K562 (cell line): ENCODE measurements around the gene EDEM1. TPM values are rescaled to one million over a fixed set of nuclear protein-coding genes. Genes with fewer than 3 reads are reported as not detected.

Experiments used
- CREB1 ChIP-seq, 2 experiments: sonication (generic) in 1 of 2; formaldehyde crosslinking in 1 of 2; IDR thresholded peaks; 2 replicates each; pipeline versions ENCODE4 v1.6.1 to v1.8.0; 2012 to 2022; ENCODE audit warnings: inconsistent platforms in 1 of 2, mild to moderate bottlenecking in 1 of 2, missing genetic modification reagents in 1 of 2, moderate library complexity in 1 of 2
- ERF ChIP-seq: fragments of 450-650 bp; formaldehyde crosslinking; IDR thresholded peaks from 2 replicates; pipeline ENCODE4 v1.4.0; 2020; ENCODE audit warnings: mild to moderate bottlenecking, mixed read lengths
- FOXJ2 ChIP-seq: fragments of 200-800 bp; sonication (Bioruptor generic); IDR thresholded peaks from 2 replicates; pipeline ENCODE4 v1.6.1; 2016; ENCODE audit warnings: missing genetic modification characterization, missing compliant biosample characterization
- FUS ChIP-seq: fragments of 200-400 bp; formaldehyde crosslinking; optimal IDR thresholded peaks from 2 replicates; pipeline ENCODE3; 2017; ENCODE audit warnings: low read depth, low read length
- GTF3C2 ChIP-seq: IDR thresholded peaks from 3 replicates; pipeline ENCODE4 v1.6.1; 2011; ENCODE audit warnings: borderline replicate concordance, mild to moderate bottlenecking, moderate library complexity; ENCODE audit not compliant: insufficient read length; ENCODE audit errors: extremely low read depth
- ID3 ChIP-seq, 2 experiments: fragments of 250-450 bp in 1 of 2; fragments of 450-650 bp in 1 of 2; sonication (Bioruptor Pico) in 1 of 2; IDR thresholded peaks; 2 replicates each; pipeline versions ENCODE4 v1.6.1 to v1.8.0; 2016 to 2021; ENCODE audit warnings: mild to moderate bottlenecking in 2 of 2, moderate library complexity in 2 of 2, missing compliant biosample characterization in 1 of 2, missing genetic modification characterization in 1 of 2
- JUNB ChIP-seq: fragments of 450-650 bp; formaldehyde crosslinking; conservative IDR thresholded peaks from 2 replicates; pipeline ENCODE4 v1.4.0; 2020; ENCODE audit warnings: mild to moderate bottlenecking
- PATZ1 ChIP-seq: fragments of 250-450 bp; sonication (Bioruptor Pico); IDR thresholded peaks from 2 replicates; pipeline ENCODE4 v1.5.0; 2020; ENCODE audit warnings: mild to moderate bottlenecking, borderline replicate concordance
- PBX2 ChIP-seq, 2 experiments: IDR thresholded peaks in 1 of 2; conservative IDR thresholded peaks in 1 of 2; 2 replicates each; pipeline ENCODE4 v1.6.1; 2016; ENCODE audit warnings: low read depth in 2 of 2, mild to moderate bottlenecking in 1 of 2, missing compliant biosample characterization in 1 of 2, missing genetic modification characterization in 1 of 2, moderate library complexity in 1 of 2
- PRMT5 ChIP-seq: sonication (generic); formaldehyde crosslinking; IDR thresholded peaks from 2 replicates; pipeline ENCODE4 v1.5.0; 2020; ENCODE audit warnings: missing genetic modification reagents
- SMC3 ChIP-seq: conservative IDR thresholded peaks from 2 replicates; pipeline ENCODE4 v1.6.1; 2011; ENCODE audit warnings: low read depth, low read length, improper control_type of control experiment; ENCODE audit not compliant: insufficient read depth
- TAF1 ChIP-seq: IDR thresholded peaks from 2 replicates; pipeline ENCODE4 v1.6.1; 2011; ENCODE audit warnings: mild to moderate bottlenecking, low read length, moderate library complexity; ENCODE audit not compliant: insufficient read depth, control insufficient read depth, severe bottlenecking; ENCODE audit errors: extremely low read depth
- ZBTB8A ChIP-seq: fragments of 450-650 bp; IDR thresholded peaks from 2 replicates; pipeline ENCODE4 v1.6.1; 2018; ENCODE audit warnings: mild to moderate bottlenecking, moderate library complexity; ENCODE audit not compliant: partially characterized antibody
- ZNF740 ChIP-seq, 3 experiments: fragments of 200-800 bp in 1 of 3; sonication (Bioruptor generic) in 1 of 3; sonication (generic) in 1 of 3; formaldehyde crosslinking in 1 of 3; IDR thresholded peaks; 2 replicates each; pipeline versions ENCODE4 v1.6.1 to v1.8.0; 2016 to 2022; ENCODE audit warnings: mild to moderate bottlenecking in 2 of 3, missing compliant biosample characterization in 2 of 3, missing genetic modification characterization in 2 of 3, missing genetic modification reagents in 1 of 3
- polyA plus RNA-seq, 8 experiments: library from polyadenylated mRNA; depleted of rRNA in 4 of 8; stranded (reverse) in 5 of 8; unstranded in 3 of 8; fragments of >200 nt; fragmentation: Nextera tagmentation in 2 of 8; fragmentation: Illumina TruSeq in 1 of 8; extraction: Ambion mirVana in 2 of 8; extraction: Trizol in 1 of 8; gene quantifications; 2 replicates each; pipeline versions ENCODE4 v1.2.1 to v1.2.3, GENCODE V29; 2011 to 2014; ENCODE audit warnings: inconsistent platforms in 1 of 8, missing spikeins in 1 of 8
- total RNA-seq, 7 experiments: library from RNA; depleted of rRNA in 6 of 7; stranded (reverse); fragments of >200 nt in 6 of 7; fragmentation: Illumina TruSeq in 2 of 7; extraction: Trizol in 2 of 7; gene quantifications; 2 replicates each; pipeline versions ENCODE4 v1.2.1 to v1.2.3, GENCODE V29; 2011 to 2021; ENCODE audit warnings: low replicate concordance in 1 of 7

Gene EDEM1
- total and polyA plus RNA-seq, 9 of the 15 experiments (the other 6 are each of a cell fraction or from before 2014, with no cell fraction given): 6.2 to 36.7 (median 14.3) TPM

GRCh38 chr3:5187156-5187919, at the start of gene EDEM1 (continued):
- TF ChIP-seq ID3 (CRISPR knock-in tag; IDR thresholded peaks at IDR 0.05) (no peak), ID3 (tag; IDR thresholded peaks at IDR 0.05) (no peak), SMC3 (no peak), ERF (CRISPR knock-in tag) (peak; percentile 54; the same call in 1 of the 2 replicates), FOXJ2 (tag) (no peak), ZNF740 (CRISPR knock-in tag; IDR thresholded peaks at IDR 0.05) (no peak), ZNF740 (tag; IDR thresholded peaks at IDR 0.05) (no peak), TAF1 (peak; percentile 74), CREB1 (IDR thresholded peaks at IDR 0.05) (peak; percentile 61), CREB1 (CRISPR knock-in tag; IDR thresholded peaks at IDR 0.05) (peak; percentile 62; the same call in 1 of the 2 replicates), PBX2 (CRISPR knock-in tag; IDR thresholded peaks at IDR 0.05; ENCODE audit: low read depth) (no peak), PBX2 (tag; conservative IDR thresholded peaks at IDR 0.05; ENCODE audit: low read depth) (0 out of 2 replicates have a peak, but pooled peaks have one; percentile 9), ZBTB8A (no peak), JUNB (no peak), PATZ1 (CRISPR knock-in tag) (0 out of 2 replicates have a peak, but pooled peaks have one; percentile 68), GTF3C2 (no peak), FUS (no peak), PRMT5 (no peak)
